Retinal pigment epithelial cell (primary cell): Measurements from ENCODE around the gene MORC4.

ENCODE experiments used
- DNase-seq: peaks from one replicate; pipeline ENCODE4 v3.0.0-alpha.2; 2010; ENCODE audit warnings: low read depth
- H3K4me3 ChIP-seq: 2 replicates; pipeline ENCODE4 v1.5.1; 2011; ENCODE audit warnings: mild to moderate bottlenecking, low read length, control low read depth, moderate library complexity
- TF ChIP-seq, protein P1 (sequence below): conservative IDR thresholded peaks from 2 replicates; pipeline ENCODE4 v1.5.1; 2011; ENCODE audit warnings: low read depth, low read length, control low read depth, inconsistent platforms

The MORC4 gene

DNA sequence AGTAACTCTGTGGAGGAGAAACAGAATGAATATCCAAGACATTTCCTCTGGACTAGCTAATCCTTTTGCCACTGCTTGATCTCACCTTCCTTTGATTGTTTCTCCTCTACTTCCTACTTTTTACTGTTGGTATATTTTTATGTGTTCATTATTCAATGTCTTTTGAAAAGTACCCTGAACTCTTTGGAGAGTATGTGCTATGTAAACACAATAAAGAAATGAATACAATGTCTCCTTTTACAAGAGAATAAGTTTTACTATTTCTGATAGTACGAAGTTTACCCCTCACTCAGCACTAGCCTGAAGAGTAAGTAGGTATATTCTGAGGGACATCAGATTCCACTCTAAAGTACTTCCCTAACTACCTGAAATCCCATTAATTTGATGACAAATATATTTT lies 59.9 kb downstream of the MORC4 start:
- TF ChIP-seq, protein P1, sequence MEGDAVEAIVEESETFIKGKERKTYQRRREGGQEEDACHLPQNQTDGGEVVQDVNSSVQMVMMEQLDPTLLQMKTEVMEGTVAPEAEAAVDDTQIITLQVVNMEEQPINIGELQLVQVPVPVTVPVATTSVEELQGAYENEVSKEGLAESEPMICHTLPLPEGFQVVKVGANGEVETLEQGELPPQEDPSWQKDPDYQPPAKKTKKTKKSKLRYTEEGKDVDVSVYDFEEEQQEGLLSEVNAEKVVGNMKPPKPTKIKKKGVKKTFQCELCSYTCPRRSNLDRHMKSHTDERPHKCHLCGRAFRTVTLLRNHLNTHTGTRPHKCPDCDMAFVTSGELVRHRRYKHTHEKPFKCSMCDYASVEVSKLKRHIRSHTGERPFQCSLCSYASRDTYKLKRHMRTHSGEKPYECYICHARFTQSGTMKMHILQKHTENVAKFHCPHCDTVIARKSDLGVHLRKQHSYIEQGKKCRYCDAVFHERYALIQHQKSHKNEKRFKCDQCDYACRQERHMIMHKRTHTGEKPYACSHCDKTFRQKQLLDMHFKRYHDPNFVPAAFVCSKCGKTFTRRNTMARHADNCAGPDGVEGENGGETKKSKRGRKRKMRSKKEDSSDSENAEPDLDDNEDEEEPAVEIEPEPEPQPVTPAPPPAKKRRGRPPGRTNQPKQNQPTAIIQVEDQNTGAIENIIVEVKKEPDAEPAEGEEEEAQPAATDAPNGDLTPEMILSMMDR, result no peak

DNA sequence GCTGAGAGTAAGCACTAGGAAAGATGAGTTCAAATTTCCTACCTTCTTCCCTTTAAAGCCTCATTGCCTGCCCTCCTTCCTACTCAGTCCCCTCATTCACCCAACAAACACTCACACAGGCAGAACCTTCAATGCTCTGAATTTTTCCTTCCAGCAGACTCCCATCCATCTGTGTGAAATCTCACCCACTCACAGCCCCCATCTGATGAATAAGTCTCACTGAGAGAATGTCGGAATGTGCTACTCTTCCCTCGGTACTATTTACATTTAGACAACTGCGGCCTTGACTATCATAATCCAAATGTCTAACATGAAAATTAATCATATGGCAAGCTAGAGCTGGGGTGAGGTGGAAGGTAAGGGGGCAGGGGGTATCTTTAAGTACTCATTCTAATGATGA lies 60.4 kb downstream of the MORC4 start:
- no peak overlapping the region for H3K4me3 ChIP-seq
- no peak for DNase-seq
- TF ChIP-seq, protein P1, result no peak

More for the DNA sequence above, 59.9 kb downstream of the MORC4 start:
- no peak for DNase-seq
- H3K4me3 ChIP-seq, result no peak overlapping the region

DNA sequence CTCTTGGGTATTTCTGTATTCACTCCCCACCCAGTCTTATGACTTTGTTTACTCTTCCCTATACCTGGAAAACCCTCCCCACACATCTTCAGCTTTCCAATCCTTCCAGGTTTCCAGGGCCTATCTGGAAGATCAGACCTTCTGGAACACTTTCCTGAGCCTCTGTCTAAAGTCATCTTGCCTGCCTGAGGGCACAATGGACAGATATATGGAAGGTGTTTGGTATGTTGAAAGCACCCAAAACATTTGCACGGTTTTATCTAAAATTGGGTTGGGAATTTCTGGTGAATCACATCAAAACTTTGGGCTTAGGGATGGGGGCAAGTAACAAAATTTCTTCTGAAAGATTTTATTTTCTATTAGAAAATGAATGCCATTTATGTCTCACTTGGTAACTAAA lies 63.8 kb downstream of the MORC4 start:
- DNase-seq, result no peak
- H3K4me3 ChIP-seq, result no peak overlapping the region
- TF ChIP-seq, protein P1, result no peak

- no peak overlapping the region for H3K4me3 ChIP-seq
- no peak for DNase-seq
- TF ChIP-seq, protein P1, result no peak
These were observed 64.8 kb downstream of the MORC4 start for GRCh38 chrX:106935175-106935574.

- H3K4me3 ChIP-seq, result no peak overlapping the region
- TF ChIP-seq, protein P1, result no peak
- no peak for DNase-seq
These were observed 66.5 kb downstream of the MORC4 start for GRCh38 chrX:106933538-106933961.

DNA sequence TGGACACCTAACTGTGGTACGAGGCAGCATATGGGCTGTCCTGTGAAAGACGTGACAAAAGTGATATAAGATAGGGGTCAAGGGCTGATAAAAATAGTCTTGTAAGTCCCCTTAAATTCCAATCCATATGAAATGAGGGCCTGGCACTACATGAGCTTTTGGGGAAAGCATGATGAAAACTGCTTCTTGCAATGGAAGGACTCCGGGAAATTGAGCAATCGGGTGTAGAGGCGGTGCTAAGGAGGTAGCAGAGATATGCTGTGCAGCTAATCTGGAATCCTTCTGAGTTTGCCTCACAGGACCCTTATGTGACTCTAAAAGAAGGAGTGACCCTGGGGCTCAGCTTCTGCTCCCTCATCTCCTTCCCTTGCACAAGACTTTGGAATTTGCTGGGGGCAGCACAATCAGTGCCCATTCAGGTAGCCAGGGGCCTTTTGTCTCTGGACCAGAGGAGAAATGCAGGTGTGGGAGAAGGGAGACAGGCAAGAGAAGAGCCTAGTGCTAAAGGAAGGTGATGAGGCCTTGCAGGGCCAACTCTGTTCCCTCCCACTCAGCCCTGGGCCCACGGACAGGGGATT lies 67.0 kb downstream of the MORC4 start:
- no peak for DNase-seq
- TF ChIP-seq, protein P1, result no peak
- no peak overlapping the region for H3K4me3 ChIP-seq

DNA sequence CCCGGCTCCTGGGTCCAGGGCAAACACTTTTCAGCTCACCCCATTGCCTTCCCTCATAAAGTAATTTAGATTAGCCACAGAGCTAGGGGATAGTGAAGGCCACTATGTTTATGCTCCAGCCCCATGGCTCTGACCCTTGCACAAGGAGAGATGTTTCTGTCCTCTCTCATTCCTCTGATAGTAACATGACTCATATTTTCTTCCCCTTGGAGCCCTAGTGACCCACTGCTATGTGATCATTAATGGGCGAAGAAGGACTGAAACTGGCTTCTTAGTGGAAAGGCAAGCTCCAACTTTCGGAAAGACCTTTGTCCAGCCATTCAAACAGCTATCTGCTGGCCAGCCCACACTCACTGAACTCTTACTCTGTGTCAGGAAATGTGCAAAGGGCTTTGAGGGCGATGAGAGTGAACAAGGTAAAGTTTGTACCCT lies 67.5 kb downstream of the MORC4 start:
- no peak for DNase-seq
- TF ChIP-seq, protein P1, result no peak
- no peak overlapping the region for H3K4me3 ChIP-seq
